GM21619 (cell line): Measurements from ENCODE around the gene ETV5.

Source experiments
- ATAC-seq: cut with Tn5 transposase; IDR thresholded peaks from one replicate; pipeline ENCODE4 v1.9.1; 2021; ENCODE audit not compliant: unreplicated experiment

Gene ETV5

GRCh38 chr3:186070133-186070532 is 38.8 kb downstream of the ETV5 start:
- no peak for ATAC-seq

GRCh38 chr3:186069199-186069598 is 39.7 kb downstream of the ETV5 start:
- no peak for ATAC-seq

GRCh38 chr3:186068243-186068552 is 40.7 kb downstream of the ETV5 start:
- no peak for ATAC-seq

- peak; percentile 52 for ATAC-seq
Measured at GRCh38 chr3:186067360-186068242, 41.3 kb downstream of the ETV5 start.

- ATAC-seq: peak; percentile 77
Measured at GRCh38 chr3:186060222-186060621, 48.7 kb downstream of the ETV5 start.

GRCh38 chr3:186059192-186059591 is 49.7 kb downstream of the ETV5 start:
- ATAC-seq: no peak

- no peak for ATAC-seq
Measured at GRCh38 chr3:186058225-186058624, 50.7 kb downstream of the ETV5 start.

- no peak for ATAC-seq
Measured at GRCh38 chr3:186057594-186057993, 51.3 kb downstream of the ETV5 start.

- ATAC-seq: no peak
Measured at GRCh38 chr3:186054792-186055352, 54.0 kb downstream of the ETV5 start.

- ATAC-seq: no peak
Measured at GRCh38 chr3:186053954-186054791, 54.7 kb downstream of the ETV5 start.

GRCh38 chr3:186052096-186052840 is 56.6 kb downstream of the ETV5 start:
- ATAC-seq: no peak

GRCh38 chr3:186049001-186049400 is 59.9 kb downstream of the ETV5 start:
- no peak for ATAC-seq

GRCh38 chr3:186048119-186048518 is 60.8 kb downstream of the ETV5 start:
- no peak for ATAC-seq

- no peak for ATAC-seq
Measured at GRCh38 chr3:186046838-186047237, 62.1 kb downstream of the ETV5 start.

- no peak for ATAC-seq
Measured at GRCh38 chr3:186044968-186045367, 63.9 kb downstream of the ETV5 start.

GRCh38 chr3:186044427-186044826 is 64.5 kb downstream of the ETV5 start:
- ATAC-seq: no peak

GRCh38 chr3:186042521-186043202 is 66.2 kb downstream of the ETV5 start:
- no peak for ATAC-seq

- ATAC-seq: no peak
Measured at GRCh38 chr3:186042036-186042435, 66.9 kb downstream of the ETV5 start.

- no peak for ATAC-seq
Measured at GRCh38 chr3:186038360-186038759, 70.5 kb downstream of the ETV5 start.

- no peak for ATAC-seq
Measured at GRCh38 chr3:186035277-186035676, 73.6 kb downstream of the ETV5 start.

GRCh38 chr3:186032321-186032720 is 76.6 kb downstream of the ETV5 start:
- no peak for ATAC-seq
